UCSD-AML1 (cell line): Measurements from ENCODE around the gene PFDN6.
A peak's percentile ranks its signal among the peaks of the same experiment; 100 is the strongest.

ENCODE experiments used
- DNase-seq: peaks from one replicate; lab custom pipeline; 2025; ENCODE audit not compliant: unreplicated experiment; lab: John Stamatoyannopoulos, UW

Gene PFDN6

GRCh38 chr6:33315793-33316602, 26.6 kb downstream of the PFDN6 start:
- no peak for DNase-seq

- no peak for DNase-seq
Measured at GRCh38 chr6:33316603-33317418, 27.4 kb downstream of the PFDN6 start.

GRCh38 chr6:33317419-33317668, 27.9 kb downstream of the PFDN6 start:
- DNase-seq: no peak

DNA sequence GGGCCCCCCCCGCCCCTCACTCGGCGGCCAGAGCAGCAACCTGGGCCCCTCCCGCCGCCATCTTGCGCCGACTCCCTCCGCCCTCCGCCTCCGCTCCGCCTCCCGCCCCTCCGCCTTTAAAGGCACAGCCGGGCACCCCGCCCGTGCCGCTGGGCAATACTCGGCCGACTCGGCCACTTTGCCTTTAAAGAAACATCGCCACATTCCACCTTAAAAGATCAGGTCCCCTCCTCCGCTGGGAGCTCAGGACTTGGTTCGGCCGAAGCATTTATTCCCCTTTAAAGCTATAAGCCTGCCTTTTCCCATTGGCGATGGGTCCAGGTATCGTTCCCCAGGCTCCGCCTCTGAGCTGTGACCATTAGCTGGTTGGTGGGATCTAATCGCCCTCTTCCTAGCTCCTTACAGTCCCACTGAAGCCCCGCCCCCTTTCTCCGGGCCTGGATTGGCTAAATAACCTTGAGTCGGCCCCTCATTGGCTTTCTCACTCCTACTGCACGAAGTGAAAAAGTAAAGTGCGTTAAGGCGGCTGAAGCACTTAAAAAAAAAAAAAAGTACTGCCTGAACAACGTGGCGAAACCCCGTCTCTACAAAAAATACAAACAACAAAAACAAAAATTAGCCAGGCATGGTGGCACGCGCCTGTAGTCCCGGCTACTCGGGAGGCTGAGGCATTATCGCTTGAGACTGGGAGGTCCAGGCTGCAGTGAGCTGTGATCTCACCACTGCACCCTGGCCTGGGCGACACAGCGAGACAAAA, 28.4 kb downstream of the PFDN6 start, which contains the start of gene ZBTB22:
ZBTB22 (minus strand) TSS at position 76 of the 757 bp plus-strand sequence. CDS start 828 bp downstream, outside the sequence.
- DNase-seq: peak; percentile 99

GRCh38 chr6:33318426-33319073, 29.1 kb downstream of the PFDN6 start:
- no peak for DNase-seq

DNA sequence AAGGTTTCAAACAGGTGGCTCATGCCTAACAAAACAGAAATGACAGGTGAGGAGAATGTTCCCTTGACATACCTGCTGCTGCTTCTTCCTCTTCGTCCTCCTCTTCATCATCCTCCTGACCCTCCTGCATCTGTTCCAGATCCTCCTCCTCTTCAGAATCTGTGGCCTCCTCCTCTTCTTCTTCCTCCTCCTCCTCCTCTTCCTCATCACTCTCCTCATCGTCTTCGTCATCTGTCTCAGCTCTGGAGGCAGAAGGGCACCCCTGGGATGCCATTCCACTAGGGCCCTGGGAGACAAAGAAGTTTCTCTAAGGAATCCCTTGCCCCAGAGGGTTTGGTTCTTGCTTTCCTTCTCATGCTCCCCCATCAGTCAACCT, 30.5 kb downstream of the PFDN6 start:
- no peak for DNase-seq

GRCh38 chr6:33320315-33321181, 31.1 kb downstream of the PFDN6 start:
- no peak for DNase-seq

DNA sequence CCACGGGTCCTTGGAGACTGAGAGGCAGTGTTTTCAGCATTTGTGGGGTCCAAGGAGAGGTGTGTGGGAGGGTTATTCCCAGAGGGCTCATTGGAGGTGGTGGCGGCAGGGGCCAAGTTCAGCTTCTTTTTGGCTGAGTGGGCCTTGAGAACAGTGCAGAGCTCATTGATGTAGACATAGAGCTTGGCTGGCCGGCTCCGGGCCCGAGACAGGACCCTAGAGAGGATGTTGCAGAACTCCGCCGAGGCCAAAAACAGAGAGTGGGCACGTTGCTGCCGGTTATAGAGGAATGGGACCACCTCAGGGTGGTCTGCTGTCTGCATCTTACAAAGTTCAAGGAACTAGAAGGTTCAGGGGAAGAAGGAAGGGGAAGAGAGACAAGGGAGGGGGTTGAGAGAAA, 31.8 kb downstream of the PFDN6 start:
- DNase-seq: no peak

DNA sequence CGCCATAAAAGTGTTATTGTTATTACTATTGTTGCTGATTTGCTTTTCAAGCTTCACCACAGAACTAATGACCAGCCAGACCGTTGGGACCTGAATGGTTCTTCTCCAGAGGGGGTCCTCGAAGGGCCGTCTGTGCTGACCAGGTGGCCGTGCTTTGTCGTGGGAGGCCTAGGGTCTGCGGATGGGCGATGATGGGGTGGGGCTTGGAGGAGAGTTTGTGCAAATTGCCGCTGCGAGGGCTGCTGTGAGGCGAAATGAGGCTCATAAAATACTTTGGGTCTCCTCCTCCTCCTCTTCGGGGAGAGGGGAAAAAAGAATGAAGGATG, 34.2 kb downstream of the PFDN6 start:
- DNase-seq: no peak

GRCh38 chr6:33324125-33324524, 34.7 kb downstream of the PFDN6 start:
- no peak for DNase-seq

DNA sequence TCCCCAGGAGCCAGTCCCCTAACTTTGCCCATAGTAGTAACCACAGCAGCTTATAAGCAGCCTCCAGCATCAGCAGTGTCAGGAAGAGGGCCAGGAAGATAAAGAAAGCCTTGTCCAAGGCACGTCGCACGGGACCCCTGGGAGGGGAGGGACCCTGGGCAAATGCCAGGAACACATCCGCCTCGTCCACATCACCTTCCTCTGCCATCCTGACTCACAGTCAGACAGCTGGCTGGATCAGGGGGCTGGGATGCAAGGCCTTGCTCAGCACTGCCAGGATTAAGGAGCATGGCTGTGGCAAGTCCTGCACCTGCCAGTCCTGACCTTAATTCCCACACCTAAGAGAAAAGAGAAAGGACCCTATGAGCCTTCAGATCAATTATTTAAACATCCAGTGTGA, 39.7 kb downstream of the PFDN6 start:
- no peak for DNase-seq

- DNase-seq: no peak
Measured at GRCh38 chr6:33330736-33331135, 41.3 kb downstream of the PFDN6 start.

GRCh38 chr6:33333666-33334065, 44.3 kb downstream of the PFDN6 start:
- DNase-seq: no peak

DNA sequence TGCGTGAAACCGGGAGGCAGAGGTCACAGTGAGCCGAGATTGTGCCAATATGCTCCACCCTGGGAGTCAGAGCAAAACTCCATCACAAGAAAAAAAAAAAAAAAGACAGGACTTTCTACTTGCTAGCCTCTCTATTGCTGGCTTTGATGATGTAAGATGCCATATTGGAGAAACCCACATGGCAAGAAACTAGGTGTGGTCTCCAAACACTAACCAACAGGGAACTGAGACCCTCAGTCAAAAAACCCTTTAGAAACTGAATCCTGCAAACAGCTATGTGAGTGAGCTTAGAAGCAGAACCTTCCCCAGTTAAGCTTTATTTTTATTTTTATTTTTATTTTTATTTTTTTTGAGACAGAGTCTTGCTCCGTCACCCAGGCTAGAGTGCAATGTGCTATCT, 46.5 kb downstream of the PFDN6 start:
- no peak for DNase-seq

DNA sequence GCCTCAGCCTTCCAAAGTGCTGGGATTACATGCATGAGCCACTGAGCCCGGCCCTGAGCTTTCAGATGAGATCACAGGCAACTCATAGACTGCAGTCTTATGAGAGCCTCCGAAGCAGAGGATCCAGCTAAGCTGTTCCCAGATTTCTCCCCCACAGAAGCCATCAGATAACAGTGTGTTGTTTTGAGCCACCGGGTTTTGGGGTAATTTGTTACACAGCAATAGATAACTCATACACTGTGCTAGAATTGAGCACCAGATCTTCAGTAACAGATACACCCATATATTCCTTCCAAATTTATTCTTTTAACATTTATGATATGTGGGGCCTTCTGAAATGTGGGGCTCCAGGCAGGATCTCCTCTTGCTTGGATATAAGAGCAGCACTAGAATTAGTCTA, 47.1 kb downstream of the PFDN6 start:
- no peak for DNase-seq

DNA sequence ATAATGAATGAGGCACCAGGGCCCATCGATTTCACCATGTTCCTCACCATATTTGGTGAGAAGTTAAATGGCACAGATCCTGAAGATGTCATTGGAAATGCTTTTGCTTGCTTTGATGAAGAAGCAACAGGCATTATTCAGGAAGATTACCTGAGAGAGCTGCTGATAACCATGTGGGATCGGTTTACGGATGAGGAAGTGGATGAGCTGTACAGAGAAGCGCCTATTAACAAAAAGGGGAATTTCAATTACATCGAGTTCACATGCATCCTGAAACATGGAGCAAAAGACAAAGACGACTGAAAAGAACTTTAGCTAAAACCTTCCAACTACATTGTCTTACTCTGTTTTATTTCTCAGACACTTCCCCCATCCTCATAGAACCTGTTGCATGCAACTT, 49.8 kb downstream of the PFDN6 start:
- DNase-seq: no peak
